K562 (cell line): ENCODE measurements around the gene IGFBP4. TPM values are rescaled to one million over a fixed set of nuclear protein-coding genes. Genes with fewer than 3 reads are reported as not detected.

Experiments
- ATAC-seq: fragments of 200-7000 bp; cut with Tn5 transposase; 3 replicates; pipeline ENCODE4 v1.9.1; 2020; ENCODE audit warnings: moderate library complexity
- BruUV-seq: library from RNA; stranded (reverse); fragments of 400-500 nt; replicated peaks from 2 replicates; lab custom pipeline; 2021; lab: Mats Ljungman, UMichigan
- CTCF ChIA-PET: fragments of 300-600 bp; formaldehyde crosslinking; extraction: SDS; loops from one replicate; lab custom pipeline; 2021; ENCODE audit warnings: low intra/inter-chr PET ratio; lab: Yijun Ruan, JAX
- POLR2A ChIA-PET: fragments of 300-600, 350-650 bp; sonication (Branson Sonifier 250); formaldehyde crosslinking; extraction: SDS; loops from one replicate; lab custom pipeline; 2021; ENCODE audit warnings: antibody characterized with exemption, inconsistent platforms; lab: Yijun Ruan, JAX
- DNase-seq, 4 experiments: peaks; one replicate each; pipeline versions ENCODE4 v3.0.0 to v3.0.0-alpha.2; 2011 to 2018; ENCODE audit warnings: low spot score in 3 of 4, mixed read lengths in 3 of 4; ENCODE audit errors: extremely low read depth in 1 of 4
- FAIRE-seq: peaks from 2 replicates; lab custom pipeline; 2011; peaks lifted over from hg19 to GRCh38; lab: Jason Lieb, UNC
- H2AFZ ChIP-seq: 2 replicates; pipeline ENCODE4 v1.6.0; 2011; ENCODE audit warnings: low read depth, low read length, control low read depth, inconsistent platforms
- H3K27ac ChIP-seq: fragments of 200-600 bp; 3 replicates; pipeline ENCODE4 v1.8.0; 2011; ENCODE audit warnings: low read depth, mild to moderate bottlenecking, control low read depth, inconsistent platforms, low read length, moderate library complexity, mixed read lengths; ENCODE audit errors: extremely low read depth
- H3K27me3 ChIP-seq, 2 experiments: fragments of 300-600 bp in 1 of 2; 2 replicates in 1 of 2; 3 replicates in 1 of 2; pipeline versions ENCODE4 v1.6.0 to v1.8.0; 2011; ENCODE audit warnings: inconsistent platforms in 2 of 2, low read length in 2 of 2, mild to moderate bottlenecking in 1 of 2, mixed read lengths in 1 of 2, moderate library complexity in 1 of 2; ENCODE audit not compliant: control insufficient read depth in 2 of 2, insufficient read depth in 2 of 2
- H3K36me3 ChIP-seq: fragments of 300-600 bp; 3 replicates; pipeline ENCODE4 v1.8.0; 2011; ENCODE audit warnings: mild to moderate bottlenecking, low read length, inconsistent platforms; ENCODE audit not compliant: control insufficient read depth, insufficient read depth
- H3K4me1 ChIP-seq, 2 experiments: fragments of 200-600 bp in 1 of 2; replicated peaks in 1 of 2; 2 replicates in 1 of 2; 3 replicates in 1 of 2; pipeline versions ENCODE4 v1.5.1 to v1.8.0; 2011; ENCODE audit warnings: inconsistent platforms in 2 of 2, low read length in 2 of 2, mild to moderate bottlenecking in 1 of 2, mixed read lengths in 1 of 2, moderate library complexity in 1 of 2; ENCODE audit not compliant: control insufficient read depth in 2 of 2, insufficient read depth in 2 of 2
- H3K4me2 ChIP-seq: 2 replicates; pipeline ENCODE4 v1.6.1; 2011; ENCODE audit warnings: low read length, control low read depth, inconsistent platforms, mixed read lengths; ENCODE audit not compliant: insufficient read depth
- H3K4me3 ChIP-seq: fragments of 200-600 bp; sonication (generic), shearing (Covaris generic); 2 replicates; pipeline ENCODE4 v1.5.1; 2016; ENCODE audit warnings: control low read depth, inconsistent platforms
- H3K79me2 ChIP-seq: fragments of 200-600 bp; 3 replicates; pipeline ENCODE4 v1.8.0; 2011; ENCODE audit warnings: low read length, inconsistent platforms; ENCODE audit not compliant: control insufficient read depth, insufficient read depth
- H3K9ac ChIP-seq, 2 experiments: 2 replicates each; pipeline versions ENCODE4 v1.6.0 to v1.6.1; 2011; ENCODE audit warnings: low read depth in 2 of 2, low read length in 2 of 2, control low read depth in 1 of 2, inconsistent platforms in 1 of 2, mild to moderate bottlenecking in 1 of 2, mixed read lengths in 1 of 2; ENCODE audit not compliant: insufficient read depth in 1 of 2
- H3K9me1 ChIP-seq: one replicate; pipeline ENCODE4 v1.6.0; 2011; ENCODE audit warnings: inconsistent platforms, mild to moderate bottlenecking, low read length, moderate library complexity; ENCODE audit not compliant: control insufficient read depth, insufficient read depth
- H3K9me3 ChIP-seq: replicated peaks from 2 replicates; pipeline ENCODE4 v1.5.1; 2011; ENCODE audit warnings: low read depth, low read length, inconsistent platforms; ENCODE audit not compliant: control insufficient read depth, insufficient read depth
- H4K20me1 ChIP-seq: replicated peaks from 2 replicates; pipeline ENCODE4 v1.6.1; 2011; ENCODE audit warnings: low read length, inconsistent platforms, mixed read lengths; ENCODE audit not compliant: control insufficient read depth, insufficient read depth
- HIVEP1 ChIP-seq: fragments of 250-450 bp; sonication (Bioruptor Pico); IDR thresholded peaks from 2 replicates; pipeline ENCODE4 v1.4.0; 2020; ENCODE audit warnings: mild to moderate bottlenecking
- XRCC5 ChIP-seq: fragments of 200-400 bp; formaldehyde crosslinking; IDR thresholded peaks from 2 replicates; pipeline ENCODE4 v1.6.1; 2017; ENCODE audit warnings: low read depth, mild to moderate bottlenecking, low read length
- WGBS: fragments of 100-300 bp; shearing (Covaris generic); methylation state at CpG from one replicate; pipeline ENCODE4 v1.1.6; 2016; ENCODE audit warnings: low coverage, mixed read lengths; ENCODE audit not compliant: insufficient coverage; ENCODE audit errors: missing lambda C conversion rate; 5-methylcytosine and 5-hydroxymethylcytosine counted together
- in situ Hi-C: fragments of 300-500 bp; cut with MboI; formaldehyde crosslinking; loops from 4 replicates; pipeline ENCODE4 v1.15.0; 2018; ENCODE audit warnings: inconsistent platforms, mixed read lengths
- intact Hi-C: fragments of 100-400 bp; cut with micrococcal nuclease; formaldehyde crosslinking; loops from 2 replicates; pipeline ENCODE4 v1.14.2; 2022
- polyA plus RNA-seq, 8 experiments: library from polyadenylated mRNA; depleted of rRNA in 4 of 8; stranded (reverse) in 5 of 8; unstranded in 3 of 8; fragments of >200 nt; fragmentation: Nextera tagmentation in 2 of 8; fragmentation: Illumina TruSeq in 1 of 8; extraction: Ambion mirVana in 2 of 8; extraction: Trizol in 1 of 8; gene quantifications; 2 replicates each; pipeline versions ENCODE4 v1.2.1 to v1.2.3, GENCODE V29; 2011 to 2014; ENCODE audit warnings: inconsistent platforms in 1 of 8, missing spikeins in 1 of 8
- total RNA-seq, 7 experiments: library from RNA; depleted of rRNA in 6 of 7; stranded (reverse); fragments of >200 nt in 6 of 7; fragmentation: Illumina TruSeq in 2 of 7; extraction: Trizol in 2 of 7; gene quantifications; 2 replicates each; pipeline versions ENCODE4 v1.2.1 to v1.2.3, GENCODE V29; 2011 to 2021; ENCODE audit warnings: low replicate concordance in 1 of 7
- TF ChIP-seq, protein P1 (sequence below): sonication (generic); formaldehyde crosslinking; IDR thresholded peaks from 2 replicates; pipeline ENCODE4 v1.8.0; 2022; ENCODE audit warnings: missing genetic modification reagents, mild to moderate bottlenecking, borderline replicate concordance
- TF ChIP-seq, protein P2 (sequence below): fragments of 250-450 bp; sonication (Bioruptor Pico); IDR thresholded peaks from 2 replicates; pipeline ENCODE4 v1.8.0; 2022; ENCODE audit warnings: moderate library complexity, mild to moderate bottlenecking, inconsistent platforms
- TF ChIP-seq, protein P3 (sequence below): fragments of 200-800 bp; sonication (Bioruptor generic); IDR thresholded peaks from 2 replicates; pipeline ENCODE4 v1.6.1; 2016; ENCODE audit warnings: missing genetic modification characterization, missing compliant biosample characterization

Gene IGFBP4
- total and polyA plus RNA-seq, 9 of the 15 experiments (the other 6 are each of a cell fraction or from before 2014, with no cell fraction given) = 8.8 to 99.8 (median 18.6) TPM

DNA sequence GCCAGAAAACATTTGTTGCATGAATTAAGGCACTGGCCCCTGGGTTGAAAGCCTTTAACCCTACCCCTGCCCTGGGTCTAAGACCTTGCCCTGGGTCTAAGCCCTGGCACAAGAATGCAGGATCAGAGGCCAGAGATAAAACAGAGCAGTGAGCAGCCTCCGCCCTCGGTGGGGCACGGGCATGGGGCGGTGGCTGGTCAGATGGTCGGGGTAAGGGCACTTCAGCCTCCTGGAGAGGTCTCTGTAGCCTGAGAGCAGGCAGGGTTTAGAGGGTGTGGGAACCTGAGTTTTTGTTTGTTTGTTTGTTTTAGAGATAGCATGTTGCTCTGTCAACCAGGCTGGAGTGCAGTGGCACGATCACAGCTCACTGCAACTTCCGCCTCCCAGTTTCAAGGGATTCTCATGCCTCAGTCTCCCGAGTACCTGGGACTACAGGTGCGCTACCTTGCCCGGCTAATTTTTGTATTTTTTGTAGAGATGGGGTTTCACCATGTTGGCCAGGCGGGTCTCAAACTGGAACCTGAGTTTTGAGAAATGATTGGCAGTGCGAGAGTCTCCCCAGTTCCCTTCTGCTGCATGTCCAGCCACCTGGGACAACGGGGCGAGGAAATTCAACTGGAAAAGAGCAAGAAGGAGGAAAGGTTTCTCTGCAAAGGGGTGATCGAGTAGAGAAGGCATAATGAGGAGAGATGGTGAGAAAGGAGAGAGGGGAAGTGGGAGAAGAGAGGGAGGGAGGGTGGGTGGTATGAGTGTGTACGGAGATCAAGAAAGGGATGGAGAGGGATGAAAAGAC is 30.5 kb downstream of the IGFBP4 start:
- ATAC-seq (no peak), DNase-seq (no peak), FAIRE-seq (no peak)
- Histone ChIP-seq H3K79me2 (no peaks in the 10 kb centered on the region), H3K9me3 (no peaks in the 10 kb centered on the region), H2AFZ (0 out of 2 replicates have a peak overlapping the region, but pooled peaks have one; percentile 46), H4K20me1 (no peaks in the 10 kb centered on the region), H3K4me2 (no peak overlapping the region), H3K4me3 (no peak overlapping the region), H3K9me1 (no peaks in the 10 kb centered on the region), H3K36me3 (no peaks in the 10 kb centered on the region), H3K27ac (no peak overlapping the region), H3K27me3 (no peaks in the 10 kb centered on the region), H3K4me1 (peaks cover 11 to 30% of the 10 kb centered on the region in 2 experiments; a peak in 4 of 5 replicates), H3K9ac (peak overlapping the region in 1 of 2 experiments; percentile 54; a peak in 1 of 4 replicates)
- ChIA-PET CTCF (interaction anchor here (0.6 kb wide), 1 partner anchor 16 kb away, joined by 3 read pairs; no protein-coding TSS in a partner anchor), POLR2A (interaction anchor here (0.7 to 1.4 kb wide), 2 partner anchors 14 to 134 kb away, joined by 4 to 6 read pairs; no protein-coding TSS in a partner anchor)
- BruUV-seq = no TSS peak
- TF ChIP-seq, protein P1, sequence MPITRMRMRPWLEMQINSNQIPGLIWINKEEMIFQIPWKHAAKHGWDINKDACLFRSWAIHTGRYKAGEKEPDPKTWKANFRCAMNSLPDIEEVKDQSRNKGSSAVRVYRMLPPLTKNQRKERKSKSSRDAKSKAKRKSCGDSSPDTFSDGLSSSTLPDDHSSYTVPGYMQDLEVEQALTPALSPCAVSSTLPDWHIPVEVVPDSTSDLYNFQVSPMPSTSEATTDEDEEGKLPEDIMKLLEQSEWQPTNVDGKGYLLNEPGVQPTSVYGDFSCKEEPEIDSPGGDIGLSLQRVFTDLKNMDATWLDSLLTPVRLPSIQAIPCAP = no peak
- TF ChIP-seq HIVEP1 (CRISPR knock-in tag) = no peak
- no peak for TF ChIP-seq XRCC5
- TF ChIP-seq, protein P2, sequence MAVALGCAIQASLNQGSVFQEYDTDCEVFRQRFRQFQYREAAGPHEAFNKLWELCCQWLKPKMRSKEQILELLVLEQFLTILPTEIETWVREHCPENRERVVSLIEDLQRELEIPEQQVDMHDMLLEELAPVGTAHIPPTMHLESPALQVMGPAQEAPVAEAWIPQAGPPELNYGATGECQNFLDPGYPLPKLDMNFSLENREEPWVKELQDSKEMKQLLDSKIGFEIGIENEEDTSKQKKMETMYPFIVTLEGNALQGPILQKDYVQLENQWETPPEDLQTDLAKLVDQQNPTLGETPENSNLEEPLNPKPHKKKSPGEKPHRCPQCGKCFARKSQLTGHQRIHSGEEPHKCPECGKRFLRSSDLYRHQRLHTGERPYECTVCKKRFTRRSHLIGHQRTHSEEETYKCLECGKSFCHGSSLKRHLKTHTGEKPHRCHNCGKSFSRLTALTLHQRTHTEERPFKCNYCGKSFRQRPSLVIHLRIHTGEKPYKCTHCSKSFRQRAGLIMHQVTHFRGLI = no peak
- TF ChIP-seq, protein P3, sequence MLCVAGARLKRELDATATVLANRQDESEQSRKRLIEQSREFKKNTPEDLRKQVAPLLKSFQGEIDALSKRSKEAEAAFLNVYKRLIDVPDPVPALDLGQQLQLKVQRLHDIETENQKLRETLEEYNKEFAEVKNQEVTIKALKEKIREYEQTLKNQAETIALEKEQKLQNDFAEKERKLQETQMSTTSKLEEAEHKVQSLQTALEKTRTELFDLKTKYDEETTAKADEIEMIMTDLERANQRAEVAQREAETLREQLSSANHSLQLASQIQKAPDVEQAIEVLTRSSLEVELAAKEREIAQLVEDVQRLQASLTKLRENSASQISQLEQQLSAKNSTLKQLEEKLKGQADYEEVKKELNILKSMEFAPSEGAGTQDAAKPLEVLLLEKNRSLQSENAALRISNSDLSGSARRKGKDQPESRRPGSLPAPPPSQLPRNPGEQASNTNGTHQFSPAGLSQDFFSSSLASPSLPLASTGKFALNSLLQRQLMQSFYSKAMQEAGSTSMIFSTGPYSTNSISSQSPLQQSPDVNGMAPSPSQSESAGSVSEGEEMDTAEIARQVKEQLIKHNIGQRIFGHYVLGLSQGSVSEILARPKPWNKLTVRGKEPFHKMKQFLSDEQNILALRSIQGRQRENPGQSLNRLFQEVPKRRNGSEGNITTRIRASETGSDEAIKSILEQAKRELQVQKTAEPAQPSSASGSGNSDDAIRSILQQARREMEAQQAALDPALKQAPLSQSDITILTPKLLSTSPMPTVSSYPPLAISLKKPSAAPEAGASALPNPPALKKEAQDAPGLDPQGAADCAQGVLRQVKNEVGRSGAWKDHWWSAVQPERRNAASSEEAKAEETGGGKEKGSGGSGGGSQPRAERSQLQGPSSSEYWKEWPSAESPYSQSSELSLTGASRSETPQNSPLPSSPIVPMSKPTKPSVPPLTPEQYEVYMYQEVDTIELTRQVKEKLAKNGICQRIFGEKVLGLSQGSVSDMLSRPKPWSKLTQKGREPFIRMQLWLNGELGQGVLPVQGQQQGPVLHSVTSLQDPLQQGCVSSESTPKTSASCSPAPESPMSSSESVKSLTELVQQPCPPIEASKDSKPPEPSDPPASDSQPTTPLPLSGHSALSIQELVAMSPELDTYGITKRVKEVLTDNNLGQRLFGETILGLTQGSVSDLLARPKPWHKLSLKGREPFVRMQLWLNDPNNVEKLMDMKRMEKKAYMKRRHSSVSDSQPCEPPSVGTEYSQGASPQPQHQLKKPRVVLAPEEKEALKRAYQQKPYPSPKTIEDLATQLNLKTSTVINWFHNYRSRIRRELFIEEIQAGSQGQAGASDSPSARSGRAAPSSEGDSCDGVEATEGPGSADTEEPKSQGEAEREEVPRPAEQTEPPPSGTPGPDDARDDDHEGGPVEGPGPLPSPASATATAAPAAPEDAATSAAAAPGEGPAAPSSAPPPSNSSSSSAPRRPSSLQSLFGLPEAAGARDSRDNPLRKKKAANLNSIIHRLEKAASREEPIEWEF (CRISPR knock-in tag) = no peak
- intact Hi-C loops = loop anchor here (10.0 kb wide), 1 partner anchor 109 kb away; the partner anchor contains the start of gene GJD3
- in situ Hi-C loops = no loop called here
- WGBS = 60% methylated on average over 15 of the region's 16 CpGs
